Endothelial cell of umbilical vein (primary cell): ENCODE results near the gene PTTG2. TPM values are rescaled to one million over a fixed set of nuclear protein-coding genes. Genes with fewer than 3 reads are reported as not detected.

Experiments
- BruUV-seq: library from RNA; stranded (reverse); fragments of 400-500 nt; replicated peaks from 2 replicates; lab custom pipeline; 2021; lab: Mats Ljungman, UMichigan
- CTCF ChIA-PET: fragments of 300-600, 350-600 bp; sonication (Branson Sonifier 250); formaldehyde crosslinking; loops from one replicate; lab custom pipeline; 2021; ENCODE audit warnings: antibody characterized with exemption, inconsistent platforms; lab: Charles Lee
- POLR2A ChIA-PET: fragments of 300-600, 350-600 bp; sonication (Branson Sonifier 250); formaldehyde crosslinking; loops from one replicate; lab custom pipeline; 2021; ENCODE audit warnings: antibody characterized with exemption, inconsistent platforms; lab: Charles Lee
- DNase-seq: peaks from one replicate; pipeline ENCODE4 v3.0.0-alpha.2; 2011; ENCODE audit warnings: low read depth, low spot score
- FAIRE-seq: peaks from 2 replicates; lab custom pipeline; 2011; peaks lifted over from hg19 to GRCh38; lab: Jason Lieb, UNC
- H2AFZ ChIP-seq: 2 replicates; pipeline ENCODE4 v1.6.0; 2012; ENCODE audit warnings: low read depth, low read length, control low read depth, inconsistent platforms
- H3K27ac ChIP-seq: 2 replicates; pipeline ENCODE4 v1.5.1; 2011; ENCODE audit warnings: low read depth, mild to moderate bottlenecking, control low read depth, low read length, moderate library complexity; ENCODE audit not compliant: insufficient read depth
- H3K27me3 ChIP-seq, 2 experiments: 2 replicates each; pipeline versions ENCODE4 v1.6.0 to v1.6.1; 2011; ENCODE audit warnings: low read length in 2 of 2, mixed read lengths in 1 of 2; ENCODE audit not compliant: control insufficient read depth in 2 of 2, insufficient read depth in 2 of 2
- H3K36me3 ChIP-seq, 2 experiments: 2 replicates in 1 of 2; 3 replicates in 1 of 2; pipeline ENCODE4 v1.5.1; 2011; ENCODE audit warnings: low read length in 2 of 2, mild to moderate bottlenecking in 1 of 2, moderate library complexity in 1 of 2; ENCODE audit not compliant: control insufficient read depth in 2 of 2, insufficient read depth in 2 of 2; ENCODE audit errors: extremely low read depth in 1 of 2
- H3K4me1 ChIP-seq: 3 replicates; pipeline ENCODE4 v1.5.1; 2011; ENCODE audit warnings: mild to moderate bottlenecking, low read length; ENCODE audit not compliant: control insufficient read depth, insufficient read depth; ENCODE audit errors: extremely low read depth
- H3K4me2 ChIP-seq: 2 replicates; pipeline ENCODE4 v1.6.1; 2011; ENCODE audit warnings: low read length, control low read depth, mixed read lengths; ENCODE audit not compliant: insufficient read depth
- H3K4me3 ChIP-seq, 3 experiments: fragments of 200-600 bp in 1 of 3; sonication (generic), shearing (Covaris generic) in 1 of 3; replicated peaks in 1 of 3; 2 replicates each; pipeline ENCODE4 v1.5.1; 2011 to 2016; ENCODE audit warnings: control low read depth in 3 of 3, low read length in 3 of 3, mild to moderate bottlenecking in 2 of 3, inconsistent platforms in 1 of 3, low read depth in 1 of 3, moderate library complexity in 1 of 3; ENCODE audit not compliant: insufficient read depth in 1 of 3
- H3K79me2 ChIP-seq: 2 replicates; pipeline ENCODE4 v1.6.0; 2012; ENCODE audit warnings: low read length, inconsistent platforms; ENCODE audit not compliant: control insufficient read depth, insufficient read depth
- H3K9ac ChIP-seq: replicated peaks from 2 replicates; pipeline ENCODE3; 2011; ENCODE audit warnings: low read length, control low read depth; ENCODE audit not compliant: insufficient read depth; ENCODE audit errors: extremely low read depth
- H3K9me1 ChIP-seq: replicated peaks from 3 replicates; pipeline ENCODE4 v1.6.0; 2011; ENCODE audit warnings: mild to moderate bottlenecking, low read length; ENCODE audit not compliant: control insufficient read depth, insufficient read depth; ENCODE audit errors: extremely low read depth
- H3K9me3 ChIP-seq: replicated peaks from 2 replicates; pipeline ENCODE4 v1.5.1; 2012; ENCODE audit warnings: low read length, inconsistent platforms; ENCODE audit not compliant: control insufficient read depth, insufficient read depth
- H4K20me1 ChIP-seq: replicated peaks from 2 replicates; pipeline ENCODE3; 2011; ENCODE audit warnings: mild to moderate bottlenecking, low read length; ENCODE audit not compliant: control insufficient read depth, insufficient read depth; ENCODE audit errors: extremely low read depth
- EZH2 ChIP-seq: IDR thresholded peaks from 2 replicates; pipeline ENCODE4 v1.6.1; 2012; ENCODE audit warnings: borderline replicate concordance, low read depth, mild to moderate bottlenecking, moderate library complexity, low read length, inconsistent platforms; ENCODE audit not compliant: severe bottlenecking
- FOS ChIP-seq: IDR thresholded peaks from 2 replicates; pipeline ENCODE4 v1.6.1; 2011; ENCODE audit warnings: mild to moderate bottlenecking, low read length, moderate library complexity, borderline replicate concordance; ENCODE audit not compliant: insufficient read depth
- GATA2 ChIP-seq: IDR thresholded peaks from 2 replicates; pipeline ENCODE4 v1.7.0; 2011; ENCODE audit warnings: low read depth, mild to moderate bottlenecking, moderate library complexity, mixed read lengths, low read length; ENCODE audit not compliant: insufficient read length, insufficient read depth
- JUN ChIP-seq: IDR thresholded peaks from 2 replicates; pipeline ENCODE4 v1.6.1; 2011; ENCODE audit warnings: borderline replicate concordance, low read depth; ENCODE audit not compliant: insufficient read length, insufficient read depth
- MYC ChIP-seq: IDR thresholded peaks from one replicate; pipeline ENCODE4 v1.6.1; 2011; ENCODE audit warnings: mild to moderate bottlenecking, low read depth, low read length
- POLR2A ChIP-seq: IDR thresholded peaks from 2 replicates; pipeline ENCODE4 v1.6.1; 2012; ENCODE audit warnings: low read depth, mild to moderate bottlenecking, control low read depth, low read length
- POLR2AphosphoS5 ChIP-seq: IDR thresholded peaks from 2 replicates; pipeline ENCODE4 v1.6.1; 2012; ENCODE audit warnings: low read depth, mild to moderate bottlenecking, control low read depth, low read length, moderate library complexity; ENCODE audit not compliant: insufficient read depth
- dilution Hi-C: fragments of 300-500 bp; cut with MboI; formaldehyde crosslinking; loops from one replicate; pipeline ENCODE4 v1.15.0; 2019; ENCODE audit warnings: low sequenced_read_pairs; ENCODE audit not compliant: extremely low pct_ligation_motif_present
- intact Hi-C: fragments of 100-400 bp; cut with micrococcal nuclease; formaldehyde crosslinking; loops from one replicate; pipeline ENCODE4 v1.10.0; 2022
- polyA plus RNA-seq, 4 experiments: library from polyadenylated mRNA; depleted of rRNA in 3 of 4; stranded (reverse) in 3 of 4; unstranded in 1 of 4; fragments of >200 nt; gene quantifications; 2 replicates each; pipeline versions ENCODE4 v1.2.1 to v1.2.3, GENCODE V29; 2011 to 2012; ENCODE audit warnings: missing spikeins in 1 of 4
- total RNA-seq: library from RNA; stranded (reverse); gene quantifications from 2 replicates; pipeline ENCODE4 v1.2.3, GENCODE V29; 2021
- TF ChIP-seq, protein P1 (sequence below): IDR thresholded peaks from 2 replicates; pipeline ENCODE4 v1.6.1; 2011; ENCODE audit not compliant: insufficient read depth, insufficient read length
- TF ChIP-seq, protein P2 (sequence below), 2 donors: IDR thresholded peaks; 1 replicate in 1 of 2; 2 replicates in 1 of 2; pipeline ENCODE4 v1.5.1; 2011; ENCODE audit warnings: low read length in 2 of 2, mild to moderate bottlenecking in 2 of 2, moderate library complexity in 2 of 2, control low read depth in 1 of 2, inconsistent platforms in 1 of 2, low read depth in 1 of 2; ENCODE audit not compliant: insufficient read depth in 1 of 2; ENCODE audit errors: extremely low read depth in 1 of 2

Gene PTTG2
- total and polyA plus RNA-seq, 2 donors (not counting 3 experiments of a cell fraction or from before 2014, with no cell fraction given), result not detected

DNA sequence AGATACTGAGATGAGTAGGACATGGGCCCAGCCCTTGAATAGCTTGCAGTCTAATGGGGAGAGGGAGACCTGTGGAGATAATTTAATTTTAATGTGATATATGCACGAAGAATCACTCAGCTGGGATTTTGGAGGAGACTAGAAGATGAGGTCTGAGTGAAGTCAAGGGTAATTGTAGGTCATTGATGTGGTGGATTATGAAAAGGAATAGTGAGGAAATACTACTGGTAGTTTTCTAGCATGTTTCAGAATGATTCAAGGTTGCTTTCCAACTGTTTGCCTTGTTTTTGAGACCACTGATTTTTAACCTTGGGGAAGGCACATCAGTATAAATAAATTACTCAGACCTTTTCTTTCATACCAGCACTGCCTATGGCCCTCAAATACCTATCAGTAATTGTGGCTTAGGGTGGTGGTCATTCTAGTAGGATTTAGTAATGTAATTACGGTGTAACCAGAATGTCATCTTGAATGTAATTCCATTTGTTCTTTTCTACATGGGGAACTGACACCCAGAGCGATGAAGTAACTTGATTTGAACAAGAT is 25.6 kb downstream of the PTTG2 start:
- Histone ChIP-seq H3K27me3 (no peaks in the 10 kb centered on the region), H4K20me1 (no peaks in the 10 kb centered on the region), H3K4me1 (peaks cover 7% of the 10 kb centered on the region), H3K4me2 (no peak overlapping the region), H3K36me3 (no peaks in the 10 kb centered on the region), H3K9me3 (no peaks in the 10 kb centered on the region), H3K9me1 (no peaks in the 10 kb centered on the region), H3K79me2 (peaks cover 37% of the 10 kb centered on the region), H3K4me3 (no peak overlapping the region), H3K27ac (no peak overlapping the region), H2AFZ (no peak overlapping the region), H3K9ac (no peak overlapping the region)
- dilution Hi-C loops (no loop called here), intact Hi-C loops (no loop called here)
- ChIA-PET CTCF (no interaction called here), POLR2A (no interaction called here)
- FAIRE-seq (no peak), DNase-seq (no peak)
- no TSS peak for BruUV-seq
- TF ChIP-seq POLR2AphosphoS5, result no peak
- no peak for TF ChIP-seq FOS
- TF ChIP-seq JUN, result no peak
- TF ChIP-seq EZH2, result no peak
- TF ChIP-seq, protein P1, sequence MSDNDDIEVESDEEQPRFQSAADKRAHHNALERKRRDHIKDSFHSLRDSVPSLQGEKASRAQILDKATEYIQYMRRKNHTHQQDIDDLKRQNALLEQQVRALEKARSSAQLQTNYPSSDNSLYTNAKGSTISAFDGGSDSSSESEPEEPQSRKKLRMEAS, result no peak
- TF ChIP-seq MYC, result no peak
- no peak for TF ChIP-seq GATA2
- TF ChIP-seq, protein P2, sequence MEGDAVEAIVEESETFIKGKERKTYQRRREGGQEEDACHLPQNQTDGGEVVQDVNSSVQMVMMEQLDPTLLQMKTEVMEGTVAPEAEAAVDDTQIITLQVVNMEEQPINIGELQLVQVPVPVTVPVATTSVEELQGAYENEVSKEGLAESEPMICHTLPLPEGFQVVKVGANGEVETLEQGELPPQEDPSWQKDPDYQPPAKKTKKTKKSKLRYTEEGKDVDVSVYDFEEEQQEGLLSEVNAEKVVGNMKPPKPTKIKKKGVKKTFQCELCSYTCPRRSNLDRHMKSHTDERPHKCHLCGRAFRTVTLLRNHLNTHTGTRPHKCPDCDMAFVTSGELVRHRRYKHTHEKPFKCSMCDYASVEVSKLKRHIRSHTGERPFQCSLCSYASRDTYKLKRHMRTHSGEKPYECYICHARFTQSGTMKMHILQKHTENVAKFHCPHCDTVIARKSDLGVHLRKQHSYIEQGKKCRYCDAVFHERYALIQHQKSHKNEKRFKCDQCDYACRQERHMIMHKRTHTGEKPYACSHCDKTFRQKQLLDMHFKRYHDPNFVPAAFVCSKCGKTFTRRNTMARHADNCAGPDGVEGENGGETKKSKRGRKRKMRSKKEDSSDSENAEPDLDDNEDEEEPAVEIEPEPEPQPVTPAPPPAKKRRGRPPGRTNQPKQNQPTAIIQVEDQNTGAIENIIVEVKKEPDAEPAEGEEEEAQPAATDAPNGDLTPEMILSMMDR (IDR thresholded peaks at IDR 0.05; ENCODE audit: extremely low read depth in 1 of 2, insufficient read depth in 1 of 2, low read depth in 1 of 2, low read length in 2 of 2), result no peak
- no peak for TF ChIP-seq POLR2A
